Neuronal stem cell (in vitro differentiated cells): ENCODE measurements around the gene KCNN4.
"Not testable (repeated sequence)": the region's sequence is repeated elsewhere in the genome, so short reads cannot be mapped to it uniquely, and the experiment has no call there.

ENCODE experiments used
- DNase-seq: peaks from one replicate; pipeline ENCODE4 v3.0.0-alpha.2; 2013; ENCODE audit warnings: low spot score
- H2AFZ ChIP-seq: one replicate; pipeline ENCODE4 v1.6.1; 2013; ENCODE audit warnings: mild to moderate bottlenecking, low read length, inconsistent platforms
- H2AK5ac ChIP-seq: 2 replicates; pipeline ENCODE4 v1.6.1; 2013; ENCODE audit warnings: low read depth, mild to moderate bottlenecking, inconsistent platforms, low read length, moderate library complexity, mixed read lengths
- H2BK120ac ChIP-seq: 2 replicates; pipeline ENCODE4 v1.6.1; 2013; ENCODE audit warnings: low read depth, mild to moderate bottlenecking, inconsistent platforms, low read length, moderate library complexity, mixed read lengths
- H2BK12ac ChIP-seq: one replicate; pipeline ENCODE4 v1.6.1; 2013; ENCODE audit warnings: low read length, inconsistent platforms
- H2BK15ac ChIP-seq: 2 replicates; pipeline ENCODE4 v1.6.1; 2013; ENCODE audit warnings: mild to moderate bottlenecking, low read length, inconsistent platforms, mixed read lengths
- H2BK5ac ChIP-seq: one replicate; pipeline ENCODE4 v1.6.1; 2013; ENCODE audit warnings: inconsistent platforms, mild to moderate bottlenecking, low read length, moderate library complexity
- H3K14ac ChIP-seq: one replicate; pipeline ENCODE4 v1.6.1; 2013; ENCODE audit warnings: low read length, inconsistent platforms
- H3K18ac ChIP-seq: 2 replicates; pipeline ENCODE4 v1.6.1; 2013; ENCODE audit warnings: low read length, inconsistent platforms
- H3K23ac ChIP-seq: 2 replicates; pipeline ENCODE4 v1.6.1; 2013; ENCODE audit warnings: low read depth, mild to moderate bottlenecking, mixed read lengths, low read length, inconsistent platforms; ENCODE audit not compliant: poor library complexity
- H3K27ac ChIP-seq: replicated peaks from 3 replicates; pipeline ENCODE4 v1.5.1; 2013; ENCODE audit warnings: low read length, inconsistent platforms
- H3K27me3 ChIP-seq, 3 experiments: 2 replicates each; pipeline ENCODE4 v1.6.1; 2013; ENCODE audit warnings: low read length in 3 of 3, mild to moderate bottlenecking in 2 of 3, inconsistent platforms in 1 of 3, low read depth in 1 of 3, mixed read lengths in 1 of 3, moderate library complexity in 1 of 3; ENCODE audit not compliant: control insufficient read depth in 3 of 3, insufficient read depth in 3 of 3
- H3K36me3 ChIP-seq, 2 donors: replicated peaks in 1 of 2; 2 replicates each; pipeline ENCODE4 v1.6.1; 2013; ENCODE audit warnings: low read length in 2 of 2; ENCODE audit not compliant: control insufficient read depth in 2 of 2, insufficient read depth in 2 of 2
- H3K4ac ChIP-seq: 2 replicates; pipeline ENCODE4 v1.6.1; 2013; ENCODE audit warnings: inconsistent platforms, mild to moderate bottlenecking, low read length, moderate library complexity
- H3K4me1 ChIP-seq, 2 donors: 1 replicate in 1 of 2; 2 replicates in 1 of 2; pipeline ENCODE4 v1.6.1; 2013; ENCODE audit warnings: low read length in 2 of 2, low read depth in 1 of 2; ENCODE audit not compliant: control insufficient read depth in 2 of 2, insufficient read depth in 1 of 2
- H3K4me2 ChIP-seq: one replicate; pipeline ENCODE4 v1.6.1; 2013; ENCODE audit warnings: mild to moderate bottlenecking, low read length, inconsistent platforms; ENCODE audit not compliant: insufficient read depth, poor library complexity, severe bottlenecking
- H3K4me3 ChIP-seq, 2 donors: 2 replicates each; pipeline ENCODE4 v1.5.1; 2013; ENCODE audit warnings: low read length in 2 of 2, mild to moderate bottlenecking in 2 of 2, inconsistent platforms in 1 of 2, moderate library complexity in 1 of 2
- H3K79me1 ChIP-seq: one replicate; pipeline ENCODE4 v1.6.1; 2013; ENCODE audit warnings: low read depth, mild to moderate bottlenecking, inconsistent platforms, low read length, moderate library complexity
- H3K9ac ChIP-seq: one replicate; pipeline ENCODE4 v1.6.1; 2013; ENCODE audit warnings: mild to moderate bottlenecking, low read depth, low read length, inconsistent platforms; ENCODE audit not compliant: poor library complexity
- H3K9me3 ChIP-seq, 2 donors: replicated peaks in 1 of 2; 2 replicates each; pipeline versions ENCODE3 to v1.6.1; 2013; ENCODE audit warnings: low read length in 2 of 2, mild to moderate bottlenecking in 2 of 2, inconsistent platforms in 1 of 2, low read depth in 1 of 2, mixed read lengths in 1 of 2, moderate library complexity in 1 of 2; ENCODE audit not compliant: control insufficient read depth in 2 of 2, insufficient read depth in 1 of 2
- H4K8ac ChIP-seq: one replicate; pipeline ENCODE4 v1.6.1; 2013; ENCODE audit warnings: low read depth, mild to moderate bottlenecking, inconsistent platforms, low read length, moderate library complexity
- H4K91ac ChIP-seq: one replicate; pipeline ENCODE4 v1.6.1; 2013; ENCODE audit warnings: low read length, low read depth, mild to moderate bottlenecking, inconsistent platforms; ENCODE audit not compliant: poor library complexity
- WGBS, 2 donors: extraction: QIAGEN DNeasy Blood & Tissue Kit; methylation state at CpG; one replicate each; pipeline ENCODE4 v1.1.7; 2013; ENCODE audit warnings: missing lambda C conversion rate in 2 of 2, mixed read lengths in 1 of 2; ENCODE audit not compliant: insufficient read length in 2 of 2, insufficient replicate concordance in 1 of 2; ENCODE audit errors: extremely low coverage in 2 of 2; 5-methylcytosine and 5-hydroxymethylcytosine counted together

KCNN4 gene

DNA sequence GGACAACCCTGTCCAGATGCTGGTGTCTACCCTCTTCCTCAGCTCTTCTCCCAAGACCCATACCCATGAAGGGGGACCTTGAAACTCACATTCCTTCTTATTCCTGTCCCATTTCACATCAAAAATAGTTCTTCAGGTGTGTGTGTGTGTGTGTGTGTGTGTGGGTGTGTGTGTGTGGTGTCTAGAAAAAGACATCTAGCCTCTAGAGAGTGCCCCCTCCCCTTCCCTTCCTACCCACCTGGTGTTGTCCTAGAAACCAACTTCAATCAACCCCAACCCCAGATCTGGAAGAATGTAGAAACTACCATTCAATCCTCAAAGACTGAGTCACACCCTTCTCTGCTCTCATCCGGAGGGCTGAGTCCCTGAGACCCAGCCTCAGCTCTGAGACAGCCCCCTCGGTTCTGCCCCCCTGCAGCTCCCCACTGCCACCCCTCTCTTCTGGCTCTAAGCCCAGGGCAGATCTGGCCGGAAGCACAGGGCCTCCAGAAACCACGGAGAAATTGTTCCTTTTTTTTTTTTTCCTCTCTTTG lies 3.5 kb downstream of the KCNN4 start:
- no peaks in the 10 kb centered on the region for H3K36me3 ChIP-seq
- peaks cover 2 to 5% of the 10 kb centered on the region in 2 donors for H3K9me3 ChIP-seq
- H2BK15ac ChIP-seq, result no peak overlapping the region
- no peak for DNase-seq
- no peak overlapping the region for H2BK5ac ChIP-seq
- H4K8ac ChIP-seq, result no peak overlapping the region
- no peak overlapping the region for H3K18ac ChIP-seq
- no peak overlapping the region for H2AK5ac ChIP-seq
- no peak overlapping the region for H4K91ac ChIP-seq
- no peak overlapping the region for H3K14ac ChIP-seq
- no peak overlapping the region for H3K23ac ChIP-seq
- peaks cover 14 to 15% of the 10 kb centered on the region in 2 donors for H3K4me1 ChIP-seq
- no peak overlapping the region for H2BK12ac ChIP-seq
- H2AFZ ChIP-seq, result peak overlapping the region; percentile 39
- H3K4me2 ChIP-seq, result no peak overlapping the region
- no peak overlapping the region for H3K9ac ChIP-seq
- H2BK120ac ChIP-seq, result no peak overlapping the region
- WGBS, 2 donors, result no CpG with 5 or more reads among the region's 4 CpGs
- H3K4ac ChIP-seq, result no peak overlapping the region
- no peak overlapping the region for H3K4me3 ChIP-seq
- H3K27me3 ChIP-seq, result peaks cover 3 to 42% (median 36%) of the 10 kb centered on the region in 3 experiments
- no peak overlapping the region for H3K27ac ChIP-seq
- peaks cover 1% of the 10 kb centered on the region for H3K79me1 ChIP-seq

DNA sequence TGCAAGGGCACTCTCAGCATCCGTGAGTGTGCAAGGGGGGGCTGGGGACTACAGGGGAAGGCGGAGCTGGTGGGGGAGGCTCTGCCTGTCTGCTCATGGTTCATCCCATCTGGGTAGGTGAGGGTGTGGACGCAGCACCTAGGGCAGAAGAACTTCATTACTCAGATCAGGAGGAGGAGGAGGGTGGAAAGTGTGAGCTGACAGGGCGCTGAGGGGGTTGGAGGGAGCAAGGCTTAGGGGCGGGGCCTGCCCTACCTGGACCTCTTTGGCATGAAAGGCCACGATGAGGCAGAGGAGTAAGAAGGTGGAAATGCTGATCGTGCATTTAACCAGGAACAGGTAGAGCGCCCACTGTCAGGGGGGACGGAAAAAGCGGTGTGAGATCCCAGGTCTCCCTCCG lies 4.5 kb downstream of the KCNN4 start:
- no peak overlapping the region for H3K4ac ChIP-seq
- H2BK12ac ChIP-seq, result no peak overlapping the region
- no peak overlapping the region for H4K8ac ChIP-seq
- H3K27ac ChIP-seq, result no peak overlapping the region
- no peak overlapping the region for H3K4me3 ChIP-seq
- no peaks in the 10 kb centered on the region for H3K36me3 ChIP-seq
- no CpG with 5 or more reads among the region's 11 CpGs for WGBS, 2 donors
- H3K4me1 ChIP-seq, result peaks cover 14 to 15% of the 10 kb centered on the region in 2 donors
- H4K91ac ChIP-seq, result no peak overlapping the region
- no peak for DNase-seq
- no peak overlapping the region for H2BK120ac ChIP-seq
- no peak overlapping the region for H3K4me2 ChIP-seq
- no peak overlapping the region for H2AK5ac ChIP-seq
- no peak overlapping the region for H2AFZ ChIP-seq
- no peak overlapping the region for H3K14ac ChIP-seq
- H3K79me1 ChIP-seq, result peaks cover 1% of the 10 kb centered on the region
- no peak overlapping the region for H3K9ac ChIP-seq
- peaks cover 3 to 51% (median 43%) of the 10 kb centered on the region in 3 experiments for H3K27me3 ChIP-seq
- peak overlapping the region; percentile 13 for H3K18ac ChIP-seq
- H3K23ac ChIP-seq, result peak overlapping the region; percentile 70
- peaks cover 2 to 5% of the 10 kb centered on the region in 2 donors for H3K9me3 ChIP-seq
- H2BK15ac ChIP-seq, result no peak overlapping the region
- H2BK5ac ChIP-seq, result no peak overlapping the region

GRCh38 chr19:43775299-43775890 lies 5.4 kb downstream of the KCNN4 start:
- peaks cover 2 to 5% of the 10 kb centered on the region in 2 donors for H3K9me3 ChIP-seq
- no peak overlapping the region for H2AK5ac ChIP-seq
- H3K14ac ChIP-seq, result no peak overlapping the region
- no peak overlapping the region for H3K4me2 ChIP-seq
- H2BK120ac ChIP-seq, result no peak overlapping the region
- no peak overlapping the region for H4K8ac ChIP-seq
- H2BK5ac ChIP-seq, result no peak overlapping the region
- no peak overlapping the region for H3K27ac ChIP-seq
- peaks cover 3 to 59% (median 43%) of the 10 kb centered on the region in 3 experiments for H3K27me3 ChIP-seq
- H3K4me1 ChIP-seq, result peaks cover 14 to 15% of the 10 kb centered on the region in 2 donors
- H3K4ac ChIP-seq, result no peak overlapping the region
- no peak overlapping the region for H3K4me3 ChIP-seq
- H3K79me1 ChIP-seq, result peaks cover 1% of the 10 kb centered on the region
- no CpG with 5 or more reads among the region's 7 CpGs for whole genome bisulfite sequencing, 2 donors
- H2AFZ ChIP-seq, result no peak overlapping the region
- no peak overlapping the region for H2BK15ac ChIP-seq
- H4K91ac ChIP-seq, result no peak overlapping the region
- no peak overlapping the region for H3K9ac ChIP-seq
- no peak overlapping the region for H3K18ac ChIP-seq
- H3K23ac ChIP-seq, result no peak overlapping the region
- H3K36me3 ChIP-seq, result no peaks in the 10 kb centered on the region
- H2BK12ac ChIP-seq, result no peak overlapping the region
- no peak for DNase-seq

GRCh38 chr19:43774940-43775258 lies 5.9 kb downstream of the KCNN4 start:
- not testable (repeated sequence) for H3K27ac ChIP-seq, H2AK5ac ChIP-seq, H3K4me3 ChIP-seq, H3K36me3 ChIP-seq, H3K4ac ChIP-seq, H2BK12ac ChIP-seq, H3K79me1 ChIP-seq, H4K8ac ChIP-seq, H3K14ac ChIP-seq, H3K9ac ChIP-seq, H3K9me3 ChIP-seq, H2BK120ac ChIP-seq, H2BK15ac ChIP-seq, H3K18ac ChIP-seq, H4K91ac ChIP-seq, H3K23ac ChIP-seq, DNase-seq
- Histone ChIP-seq H2BK5ac (peak overlapping the region; percentile 80), H3K4me2 (peak overlapping the region; percentile 94), H2AFZ (peak overlapping the region; percentile 84), H3K4me1 (peaks cover 14 to 15% of the 10 kb centered on the region in 2 donors), H3K27me3 (peaks cover 3 to 64% (median 45%) of the 10 kb centered on the region in 3 experiments)
- WGBS, 2 donors, result no CpG with 5 or more reads among the region's 11 CpGs
